Astrocyte of the cerebellum (primary cell): ENCODE measurements around the gene TRPV4.

ENCODE experiments used
- DNase-seq: peaks from one replicate; pipeline ENCODE4 v3.0.0-alpha.2; 2011; ENCODE audit warnings: low read depth
- H3K4me3 ChIP-seq: 2 replicates; pipeline ENCODE4 v1.5.1; 2011; ENCODE audit warnings: mild to moderate bottlenecking, low read depth, low read length, moderate library complexity
- CTCF ChIP-seq: IDR thresholded peaks from 2 replicates; pipeline ENCODE4 v1.5.1; 2012; ENCODE audit warnings: low read length, low read depth, moderate library complexity, mild to moderate bottlenecking; ENCODE audit errors: missing control alignments
- in situ Hi-C: cut with HindIII; loops from 2 replicates; pipeline ENCODE4 v1.10.0; 2017; ENCODE audit warnings: low sequenced_read_pairs

The TRPV4 gene

DNA sequence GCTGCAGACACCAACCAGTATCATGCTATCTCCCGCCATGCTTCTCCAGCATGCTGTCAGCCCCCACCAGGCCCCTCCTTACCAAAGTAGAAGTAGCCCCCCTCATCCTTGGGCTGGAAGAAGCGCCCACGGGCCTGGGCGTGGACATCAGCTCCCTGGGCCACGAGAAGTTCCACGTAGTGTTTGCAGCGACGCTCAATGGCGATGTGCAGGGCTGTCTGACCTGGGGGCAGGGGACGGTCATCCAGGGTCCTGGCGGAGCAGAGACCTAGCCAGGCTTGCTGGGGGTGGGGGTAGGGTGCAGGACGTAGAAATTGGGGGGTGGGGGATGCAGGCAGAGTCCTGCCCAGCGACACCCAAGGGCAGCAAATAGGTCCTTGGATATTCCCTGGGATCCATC, 32.7 kb downstream of the TRPV4 start:
- in situ Hi-C loops: no loop called here
- TF ChIP-seq CTCF: no peak
- no peak for DNase-seq
- H3K4me3 ChIP-seq: no peak overlapping the region

DNA sequence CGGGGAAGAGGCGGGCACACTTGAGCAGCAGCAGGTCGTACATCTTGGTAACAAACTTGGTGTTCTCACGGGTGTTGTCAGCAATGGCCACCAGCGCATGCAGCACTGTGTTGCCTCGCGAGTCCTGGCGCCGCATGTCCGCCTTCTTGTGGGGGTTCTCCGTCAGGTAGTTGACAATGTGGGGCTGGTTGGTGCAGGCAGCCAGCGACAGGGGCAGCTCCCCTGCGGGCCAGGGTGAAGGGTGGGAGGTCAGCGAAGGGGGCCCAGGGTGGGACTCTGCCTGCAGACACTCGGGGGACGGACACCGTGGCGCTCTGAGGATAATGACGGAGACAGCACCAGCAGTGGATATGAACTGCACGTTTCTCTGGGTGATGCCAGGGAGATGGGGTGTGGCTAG, 34.5 kb downstream of the TRPV4 start:
- H3K4me3 ChIP-seq: no peak overlapping the region
- TF ChIP-seq CTCF: no peak
- no peak for DNase-seq
- in situ Hi-C loops: loop anchor here (25.0 kb wide), 1 partner anchor 261 kb away; no protein-coding TSS in a partner anchor

DNA sequence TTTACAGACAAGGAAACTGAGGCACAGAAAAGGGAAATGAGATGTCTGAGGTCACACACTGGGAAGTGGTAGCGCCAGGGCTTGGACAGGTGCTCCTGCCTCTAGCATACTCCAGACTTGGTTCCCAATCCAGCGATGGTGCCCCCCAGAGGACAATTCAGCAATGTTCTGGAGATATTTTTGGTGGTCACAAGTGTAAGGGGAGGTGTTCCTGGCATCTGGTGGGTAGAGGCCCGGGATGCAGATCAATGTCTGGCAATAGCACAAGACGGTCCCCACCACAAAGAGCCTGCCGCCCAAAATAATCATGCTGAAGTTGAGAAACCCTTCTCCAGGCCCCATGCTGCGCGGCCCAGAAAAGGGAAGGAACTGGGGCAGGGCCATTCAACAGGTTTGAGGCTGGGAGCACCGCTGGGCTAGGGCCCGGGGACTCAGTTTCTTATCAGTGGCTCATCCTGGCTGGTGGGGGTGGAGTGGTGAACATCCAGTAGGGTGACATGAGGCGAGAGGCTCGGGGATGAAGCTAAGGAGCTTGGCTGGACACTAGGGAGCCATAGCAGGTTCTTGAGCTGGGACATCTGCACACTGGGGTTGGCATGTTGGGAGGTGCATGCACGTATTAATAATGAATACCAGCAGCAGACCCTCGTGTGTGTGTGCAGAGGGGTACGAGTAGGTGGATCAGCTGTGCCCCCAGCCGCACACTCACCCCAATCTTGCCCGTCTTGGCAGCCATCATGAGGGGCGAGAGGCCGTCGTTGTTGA, 35.1 kb downstream of the TRPV4 start:
- in situ Hi-C loops: loop anchor here (25.0 kb wide), 1 partner anchor 261 kb away; no protein-coding TSS in a partner anchor
- no peak for DNase-seq
- H3K4me3 ChIP-seq: no peak overlapping the region
- peak; percentile 33 for TF ChIP-seq CTCF

- TF ChIP-seq CTCF: no peak
- in situ Hi-C loops: loop anchor here (25.0 kb wide), 1 partner anchor 259 kb away; no protein-coding TSS in a partner anchor
- DNase-seq: no peak
- no peak overlapping the region for H3K4me3 ChIP-seq
These were observed 37.1 kb downstream of the TRPV4 start for GRCh38 chr12:109796057-109796456.

DNA sequence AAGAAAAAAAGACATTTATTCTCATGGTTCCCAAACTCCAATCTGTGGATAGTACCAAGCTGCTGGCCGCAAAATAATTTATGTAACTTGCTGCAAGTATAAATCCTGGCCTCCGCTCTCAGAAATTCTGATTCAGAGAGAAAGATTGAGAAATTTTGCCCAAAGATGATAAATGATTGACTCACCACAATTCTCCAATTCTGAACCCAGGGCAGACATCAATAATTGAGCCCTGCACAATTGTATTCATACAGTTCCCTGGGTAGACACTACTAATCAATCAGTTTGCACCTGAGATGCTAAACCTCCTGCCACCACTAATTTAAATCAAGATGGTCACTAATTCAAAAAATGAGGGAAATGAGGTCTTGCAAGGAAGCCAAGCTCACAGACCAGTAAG, 38.2 kb downstream of the TRPV4 start:
- H3K4me3 ChIP-seq: no peak overlapping the region
- no peak for TF ChIP-seq CTCF
- DNase-seq: no peak
- in situ Hi-C loops: loop anchor here (25.0 kb wide), 1 partner anchor 258 kb away; no protein-coding TSS in a partner anchor

- TF ChIP-seq CTCF: no peak
- in situ Hi-C loops: loop anchor here (25.0 kb wide), 1 partner anchor 257 kb away; no protein-coding TSS in a partner anchor
- no peak overlapping the region for H3K4me3 ChIP-seq
- no peak for DNase-seq
These were observed 39.2 kb downstream of the TRPV4 start for GRCh38 chr12:109793826-109794501.
